Tibial artery (tissue), 4 donors: Measurements from ENCODE around the gene RILPL1.
"Not testable (repeated sequence)": the region's sequence is repeated elsewhere in the genome, so short reads cannot be mapped to it uniquely, and the experiment has no call there.

Source experiments
- DNase-seq, 2 donors: peaks; one replicate each; pipeline ENCODE4 v3.0.0-alpha.2; 2019
- H3K27ac ChIP-seq, 2 donors: fragments of 200-600 bp; sonication (generic) in 1 of 2; 1 replicate in 1 of 2; 2 replicates in 1 of 2; pipeline ENCODE4 v1.5.1; 2018 to 2019; ENCODE audit warnings: mild to moderate bottlenecking in 1 of 2
- H3K27me3 ChIP-seq, 2 donors: fragments of 200-600 bp; sonication (generic) in 1 of 2; one replicate each; pipeline versions ENCODE4 v1.5.1 to v1.6.0; 2016 to 2019
- H3K36me3 ChIP-seq, 3 donors: fragments of 200-600 bp; sonication (generic) in 2 of 3; one replicate each; pipeline ENCODE4 v1.5.1; 2016 to 2019; ENCODE audit warnings: mild to moderate bottlenecking in 2 of 3
- H3K4me1 ChIP-seq, 4 donors: fragments of 200-600 bp; sonication (generic) in 2 of 4; 1 replicate in 3 of 4; 2 replicates in 1 of 4; pipeline ENCODE4 v1.5.1; 2016 to 2019
- H3K4me3 ChIP-seq, 2 donors: fragments of 200-600 bp; sonication (generic) in 1 of 2; 1 replicate in 1 of 2; 2 replicates in 1 of 2; pipeline ENCODE4 v1.5.1; 2018 to 2019; ENCODE audit warnings: mild to moderate bottlenecking in 2 of 2
- H3K9me3 ChIP-seq, 3 donors: fragments of 200-600 bp; sonication (generic) in 1 of 3; one replicate each; pipeline ENCODE4 v1.5.1; 2016 to 2019
- CTCF ChIP-seq, 2 experiments: fragments of 200-600 bp in 1 of 2; fragments of 450-650 bp in 1 of 2; IDR thresholded peaks; one replicate each; pipeline ENCODE4 v1.5.1; 2017 to 2019; ENCODE audit warnings: antibody characterized with exemption in 2 of 2, mild to moderate bottlenecking in 1 of 2, moderate library complexity in 1 of 2
- intact Hi-C: fragments of 100-400 bp; cut with DNase I; formaldehyde crosslinking; loops from one replicate; pipeline ENCODE4 v1.15.0; 2023; ENCODE audit warnings: low total_unique reads

RILPL1 gene

GRCh38 chr12:123533672-123534643, at the start of gene RILPL1:
Gene RILPL1, minus strand, starts transcription at chr12:123533719. Its CDS starts 237 bp downstream, at chr12:123533482.
- Histone ChIP-seq H3K27me3 (no peaks in the 10 kb centered on the region), H3K36me3 (peaks cover 0 to 2% (median 0%) of the 10 kb centered on the region in 3 donors), H3K9me3 (no peaks in the 10 kb centered on the region), H3K4me1 (peaks cover 0 to 38% (median 34%) of the 10 kb centered on the region in 4 donors), H3K4me3 (peak within 1 kb of the TSS; percentile 75 to 93), H3K27ac (peak within 1 kb of the TSS; percentile 92 to 96)
- intact Hi-C loops, result loop anchor here (10.0 kb wide), 1 partner anchor 139 kb away; no protein-coding TSS in a partner anchor
- DNase-seq, result peak; percentile 36 to 75
- TF ChIP-seq CTCF (IDR thresholded peaks at IDR 0.05), result peak; percentile 28 to 45

- no peak for TF ChIP-seq CTCF (IDR thresholded peaks at IDR 0.05)
- Histone ChIP-seq H3K27me3 (no peaks in the 10 kb centered on the region), H3K4me1 (peaks cover 0 to 32% (median 19%) of the 10 kb centered on the region in 4 donors), H3K36me3 (peaks cover 0 to 8% (median 0%) of the 10 kb centered on the region in 3 donors), H3K4me3 (no peak overlapping the region), H3K27ac (no peak overlapping the region), H3K9me3 (no peaks in the 10 kb centered on the region)
- intact Hi-C loops, result loop anchor here (5.0 kb wide), 2 partner anchors 143 to 218 kb away; partner anchors contain the start of genes RILPL2 and SBNO1
- DNase-seq, result no peak
Measured at GRCh38 chr12:123580772-123581171, 47.3 kb upstream of the RILPL1 start.

GRCh38 chr12:123578829-123579228, 45.3 kb upstream of the RILPL1 start:
- H3K4me3 ChIP-seq, H3K27ac ChIP-seq, H3K9me3 ChIP-seq, H3K36me3 ChIP-seq, H3K27me3 ChIP-seq, intact Hi-C loops, DNase-seq: not testable (repeated sequence)
- peaks cover 0 to 24% (median 14%) of the 10 kb centered on the region in 4 donors for H3K4me1 ChIP-seq

- no peak overlapping the region for H3K4me3 ChIP-seq
- no peaks in the 10 kb centered on the region for H3K27me3 ChIP-seq
- H3K36me3 ChIP-seq, result peaks cover 0 to 8% (median 0%) of the 10 kb centered on the region in 3 donors
- intact Hi-C loops, result no loop called here
- H3K27ac ChIP-seq, result no peak overlapping the region
- H3K9me3 ChIP-seq, result no peaks in the 10 kb centered on the region
- TF ChIP-seq CTCF (IDR thresholded peaks at IDR 0.05), result no peak
- DNase-seq, result no peak
- H3K4me1 ChIP-seq, result peaks cover 0 to 20% (median 12%) of the 10 kb centered on the region in 4 donors
Measured at GRCh38 chr12:123578243-123578642, 44.7 kb upstream of the RILPL1 start.

- H3K4me3 ChIP-seq, result no peak overlapping the region
- intact Hi-C loops, result no loop called here
- no peaks in the 10 kb centered on the region for H3K27me3 ChIP-seq
- DNase-seq, result no peak
- no peak overlapping the region for H3K27ac ChIP-seq
- no peaks in the 10 kb centered on the region for H3K9me3 ChIP-seq
- H3K36me3 ChIP-seq, result peaks cover 0 to 8% (median 0%) of the 10 kb centered on the region in 3 donors
- peaks cover 0 to 4% (median 0%) of the 10 kb centered on the region in 4 donors for H3K4me1 ChIP-seq
- no peak for TF ChIP-seq CTCF (IDR thresholded peaks at IDR 0.05)
Measured at GRCh38 chr12:123576611-123577010, 43.1 kb upstream of the RILPL1 start.

- no peaks in the 10 kb centered on the region for H3K9me3 ChIP-seq
- no peak for DNase-seq
- no peak overlapping the region for H3K27ac ChIP-seq
- peaks cover 0 to 5% (median 0%) of the 10 kb centered on the region in 3 donors for H3K36me3 ChIP-seq
- H3K4me1 ChIP-seq, result peaks cover 0 to 10% (median 0%) of the 10 kb centered on the region in 4 donors
- H3K27me3 ChIP-seq, result no peaks in the 10 kb centered on the region
- TF ChIP-seq CTCF (IDR thresholded peaks at IDR 0.05), result no peak
- intact Hi-C loops, result no loop called here
- H3K4me3 ChIP-seq, result no peak overlapping the region
Measured at GRCh38 chr12:123573870-123574269, 40.4 kb upstream of the RILPL1 start.
